ENCODE data around the gene CCDC120.

DNA sequence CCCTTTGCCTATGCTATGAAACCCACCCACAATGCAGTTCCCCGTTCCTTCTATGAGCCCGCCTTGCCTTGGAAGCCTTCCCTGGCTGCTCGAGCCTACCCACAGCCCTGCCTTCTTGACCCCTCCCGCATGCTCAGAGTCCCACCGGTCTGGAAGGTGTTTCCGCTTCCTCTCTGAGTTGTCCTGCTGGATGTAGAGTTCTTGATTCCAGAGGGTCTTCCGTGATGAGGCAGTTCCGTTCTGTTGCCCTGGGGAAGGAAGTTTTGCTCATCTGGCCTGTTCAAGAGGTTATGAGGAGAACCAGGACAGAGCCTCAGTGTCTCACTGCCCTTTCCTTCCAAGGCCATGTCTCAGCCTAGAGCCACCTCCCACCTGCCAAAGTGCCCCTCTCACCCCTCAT is 57.3 kb downstream of the CCDC120 start:
- TF ChIP-seq POLR2A (IDR thresholded peaks at IDR 0.05; ENCODE audit: low read length) (no peak), GATA1 (IDR thresholded peaks at IDR 0.05; ENCODE audit: low read depth, low read length) (no peak)

Measured in erythroblast (primary cell).